ENCODE results near the gene PRKAR1B. TPM values are rescaled to one million over a fixed set of nuclear protein-coding genes. Genes with fewer than 3 reads are reported as not detected.

PRKAR1B gene
- total RNA-seq, 2 experiments from 2014 or later, result 48.7 to 49.9 TPM

- Mint-ChIP-seq H3K9me3 (no peaks in the 10 kb centered on the region), H3K4me3 (no peak overlapping the region), H3K27me3 (no peaks in the 10 kb centered on the region), H3K36me3 (ENCODE audit: low read depth) (peaks cover 24% of the 10 kb centered on the region), H3K27ac (no peak overlapping the region), H3K4me1 (ENCODE audit: low read depth) (peaks cover 18% of the 10 kb centered on the region)
- intact Hi-C loops (cut with micrococcal nuclease), result no loop called here
- no peak for DNase-seq
- ATAC-seq, result peak; percentile 24
- ChIA-PET POLR2A (no interaction called here), CTCF (no interaction called here)
- TF ChIP-seq, protein P1, sequence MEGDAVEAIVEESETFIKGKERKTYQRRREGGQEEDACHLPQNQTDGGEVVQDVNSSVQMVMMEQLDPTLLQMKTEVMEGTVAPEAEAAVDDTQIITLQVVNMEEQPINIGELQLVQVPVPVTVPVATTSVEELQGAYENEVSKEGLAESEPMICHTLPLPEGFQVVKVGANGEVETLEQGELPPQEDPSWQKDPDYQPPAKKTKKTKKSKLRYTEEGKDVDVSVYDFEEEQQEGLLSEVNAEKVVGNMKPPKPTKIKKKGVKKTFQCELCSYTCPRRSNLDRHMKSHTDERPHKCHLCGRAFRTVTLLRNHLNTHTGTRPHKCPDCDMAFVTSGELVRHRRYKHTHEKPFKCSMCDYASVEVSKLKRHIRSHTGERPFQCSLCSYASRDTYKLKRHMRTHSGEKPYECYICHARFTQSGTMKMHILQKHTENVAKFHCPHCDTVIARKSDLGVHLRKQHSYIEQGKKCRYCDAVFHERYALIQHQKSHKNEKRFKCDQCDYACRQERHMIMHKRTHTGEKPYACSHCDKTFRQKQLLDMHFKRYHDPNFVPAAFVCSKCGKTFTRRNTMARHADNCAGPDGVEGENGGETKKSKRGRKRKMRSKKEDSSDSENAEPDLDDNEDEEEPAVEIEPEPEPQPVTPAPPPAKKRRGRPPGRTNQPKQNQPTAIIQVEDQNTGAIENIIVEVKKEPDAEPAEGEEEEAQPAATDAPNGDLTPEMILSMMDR (IDR thresholded peaks at IDR 0.05), result no peak
Measured at GRCh38 chr7:711922-712380, 15.1 kb downstream of the PRKAR1B start.

- ChIA-PET POLR2A (interaction anchor here (1.0 kb wide), 1 partner anchor 21 kb away, joined by 3 read pairs; no protein-coding TSS in a partner anchor), CTCF (no interaction called here)
- H3K27ac Mint-ChIP-seq, result no peak overlapping the region
- DNase-seq (no peak), ATAC-seq (no peak)
- peak overlapping the region; percentile 60 for H3K4me3 Mint-ChIP-seq
- peaks cover 13% of the 10 kb centered on the region for H3K4me1 Mint-ChIP-seq (ENCODE audit: low read depth)
- no peaks in the 10 kb centered on the region for H3K9me3 Mint-ChIP-seq
- H3K36me3 Mint-ChIP-seq (ENCODE audit: low read depth), result peaks cover 28% of the 10 kb centered on the region
- H3K27me3 Mint-ChIP-seq, result no peaks in the 10 kb centered on the region
- TF ChIP-seq, protein P1 (IDR thresholded peaks at IDR 0.05), result no peak
- intact Hi-C loops (cut with micrococcal nuclease), result no loop called here
Measured at GRCh38 chr7:711093-711921, 15.8 kb downstream of the PRKAR1B start.

DNA sequence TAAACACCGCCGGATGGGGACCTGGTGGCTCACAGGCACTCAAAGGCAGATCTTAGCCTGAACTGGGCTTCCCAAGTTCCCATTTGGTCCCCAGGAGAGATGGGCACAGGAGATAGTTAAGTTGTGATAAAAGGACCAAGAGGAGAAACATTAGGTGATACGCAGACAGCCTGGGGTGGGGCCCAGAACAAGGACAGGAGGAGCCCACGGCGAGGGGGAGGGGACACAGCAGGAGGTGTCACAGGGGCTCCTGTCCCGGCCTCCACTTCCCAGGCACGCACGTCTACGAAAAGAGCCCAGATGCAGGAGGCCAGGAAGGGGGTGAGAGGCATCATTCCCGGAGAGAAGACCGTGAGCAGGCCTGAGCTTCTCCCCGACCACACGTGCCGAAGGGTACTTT, 16.9 kb downstream of the PRKAR1B start:
- ChIA-PET CTCF (no interaction called here), POLR2A (no interaction called here)
- TF ChIP-seq, protein P1 (IDR thresholded peaks at IDR 0.05), result no peak

GRCh38 chr7:707296-708000, 19.6 kb downstream of the PRKAR1B start:
- intact Hi-C loops (cut with micrococcal nuclease), result no loop called here
- TF ChIP-seq, protein P1 (IDR thresholded peaks at IDR 0.05), result no peak
- DNase-seq (no peak), ATAC-seq (no peak)
- H3K4me3 Mint-ChIP-seq, result no peak overlapping the region
- ChIA-PET POLR2A (interaction anchor here (0.7 kb wide), 1 partner anchor 99 kb away, joined by 3 read pairs; no protein-coding TSS in a partner anchor), CTCF (no interaction called here)
- H3K4me1 Mint-ChIP-seq (ENCODE audit: low read depth), result peaks cover 6% of the 10 kb centered on the region
- no peaks in the 10 kb centered on the region for H3K27me3 Mint-ChIP-seq
- H3K9me3 Mint-ChIP-seq, result peaks cover 8% of the 10 kb centered on the region
- H3K36me3 Mint-ChIP-seq (ENCODE audit: low read depth), result peaks cover 40% of the 10 kb centered on the region
- no peak overlapping the region for H3K27ac Mint-ChIP-seq

More for the DNA sequence above, 16.9 kb downstream of the PRKAR1B start:
- Mint-ChIP-seq H3K9me3 (no peaks in the 10 kb centered on the region), H3K36me3 (ENCODE audit: low read depth) (peaks cover 30% of the 10 kb centered on the region), H3K4me3 (no peak overlapping the region), H3K27me3 (no peaks in the 10 kb centered on the region), H3K27ac (no peak overlapping the region), H3K4me1 (ENCODE audit: low read depth) (peaks cover 11% of the 10 kb centered on the region)
- ATAC-seq (no peak), DNase-seq (no peak)
- intact Hi-C loops (cut with micrococcal nuclease), result no loop called here

- Mint-ChIP-seq H3K27ac (no peak overlapping the region), H3K4me1 (ENCODE audit: low read depth) (peaks cover 10% of the 10 kb centered on the region), H3K4me3 (no peak overlapping the region), H3K36me3 (ENCODE audit: low read depth) (peaks cover 43% of the 10 kb centered on the region), H3K27me3 (no peaks in the 10 kb centered on the region), H3K9me3 (peaks cover 8% of the 10 kb centered on the region)
- TF ChIP-seq, protein P1 (IDR thresholded peaks at IDR 0.05), result no peak
- POLR2A ChIA-PET, result no interaction called here
- CTCF ChIA-PET, result no interaction called here
- intact Hi-C loops (cut with micrococcal nuclease), result no loop called here
- DNase-seq (no peak), ATAC-seq (no peak)
Measured at GRCh38 chr7:706721-707120, 20.4 kb downstream of the PRKAR1B start.
